ENCODE results near the gene PPP4R1. TPM values are rescaled to one million over a fixed set of nuclear protein-coding genes. Genes with fewer than 3 reads are reported as not detected.

PPP4R1 gene
- total RNA-seq, 1 experiment from 2014 or later = 66.7 TPM

DNA sequence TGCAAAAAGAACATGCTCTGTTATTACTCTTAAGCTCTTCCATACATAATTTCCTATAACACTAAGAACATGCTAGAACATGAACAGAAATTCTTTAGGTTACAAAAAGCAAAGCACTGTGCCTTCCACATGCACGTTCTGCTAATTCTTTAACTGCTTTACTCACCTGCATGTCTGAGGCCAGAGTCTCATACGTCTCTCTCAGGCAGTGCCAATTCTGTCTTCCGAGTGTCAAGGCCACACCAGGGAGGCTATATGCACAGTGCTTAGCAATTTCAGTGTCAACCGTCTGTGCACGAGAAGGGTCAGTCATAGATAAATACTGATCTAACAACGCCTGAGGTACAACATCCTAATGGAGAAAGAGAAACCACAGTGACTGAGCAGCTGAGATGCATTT, 55.1 kb downstream of the PPP4R1 start:
- no TSS peak for BruUV-seq (replicated peaks)
- ATAC-seq (no peak), DNase-seq (ENCODE audit: low read depth, low spot score) (no peak)
- Histone ChIP-seq H3K4me3 (replicated peaks in 1 of 2; ENCODE audit: low read depth in 1 of 2, low read length in 2 of 2) (no peak overlapping the region), H3K79me2 (ENCODE audit: insufficient read depth, low read length) (peaks cover 3% of the 10 kb centered on the region; the same call in 1 of the 2 replicates), H3K9me3 (ENCODE audit: control insufficient read depth in 1 of 2, insufficient read depth in 1 of 2, low read depth in 1 of 2, low read length in 2 of 2) (no peaks in the 10 kb centered on the region), H3K9me2 (ENCODE audit: insufficient read depth) (no peaks in the 10 kb centered on the region), H3K4me1 (ENCODE audit: control insufficient read depth in 1 of 2, insufficient read depth in 2 of 2, low read length in 2 of 2) (no peaks in the 10 kb centered on the region; a peak in 1 of 4 replicates), H3K4me2 (ENCODE audit: low read length) (no peak overlapping the region), H3K9ac (ENCODE audit: low read length) (no peak overlapping the region), H4K20me1 (ENCODE audit: insufficient read depth) (no peaks in the 10 kb centered on the region), H3K36me3 (ENCODE audit: control insufficient read depth in 1 of 2, insufficient read depth in 2 of 2, low read length in 2 of 2) (peaks cover 19 to 43% of the 10 kb centered on the region in 2 experiments), H2AFZ (ENCODE audit: low read depth, low read length, poor library complexity, severe bottlenecking) (no peak overlapping the region), H3K27me3 (ENCODE audit: insufficient read depth, low read length) (no peaks in the 10 kb centered on the region), H3K27ac (ENCODE audit: low read depth, low read length) (no peak overlapping the region)
- RAD21 ChIA-PET (ENCODE audit: low non-redundant PET in 1 of 2, low total read pairs in 2 of 2, uncharacterized antibody in 2 of 2, unreplicated experiment in 2 of 2) = no interaction called here
- CTCF ChIA-PET = no interaction called here
- TF ChIP-seq ELF1 (IDR thresholded peaks at IDR 0.05; ENCODE audit: borderline replicate concordance, low read depth) (no peak), FOSL1 (IDR thresholded peaks at IDR 0.05; ENCODE audit: low read depth) (no peak), POLR2A (IDR thresholded peaks at IDR 0.05; ENCODE audit: borderline replicate concordance, extremely low read depth, insufficient read depth, insufficient read length) (no peak), EZH2phosphoT487 (IDR thresholded peaks at IDR 0.05; ENCODE audit: borderline replicate concordance) (no peak), ZFX (IDR thresholded peaks at IDR 0.05) (no peak), CBX3 (IDR thresholded peaks at IDR 0.05; ENCODE audit: low read depth) (no peak), CEBPB (IDR thresholded peaks at IDR 0.05; ENCODE audit: low read depth) (no peak), SRF (IDR thresholded peaks at IDR 0.05; ENCODE audit: low read depth) (no peak), EGR1 (IDR thresholded peaks at IDR 0.05; ENCODE audit: low read depth) (no peak), SIN3A (IDR thresholded peaks at IDR 0.05; ENCODE audit: low read depth) (no peak), RAD21 (IDR thresholded peaks at IDR 0.05; ENCODE audit: low read depth) (no peak), YY1 (IDR thresholded peaks at IDR 0.05; ENCODE audit: extremely low read depth, insufficient replicate concordance, low read depth, low read length) (no peak)
- TF ChIP-seq, protein P1, sequence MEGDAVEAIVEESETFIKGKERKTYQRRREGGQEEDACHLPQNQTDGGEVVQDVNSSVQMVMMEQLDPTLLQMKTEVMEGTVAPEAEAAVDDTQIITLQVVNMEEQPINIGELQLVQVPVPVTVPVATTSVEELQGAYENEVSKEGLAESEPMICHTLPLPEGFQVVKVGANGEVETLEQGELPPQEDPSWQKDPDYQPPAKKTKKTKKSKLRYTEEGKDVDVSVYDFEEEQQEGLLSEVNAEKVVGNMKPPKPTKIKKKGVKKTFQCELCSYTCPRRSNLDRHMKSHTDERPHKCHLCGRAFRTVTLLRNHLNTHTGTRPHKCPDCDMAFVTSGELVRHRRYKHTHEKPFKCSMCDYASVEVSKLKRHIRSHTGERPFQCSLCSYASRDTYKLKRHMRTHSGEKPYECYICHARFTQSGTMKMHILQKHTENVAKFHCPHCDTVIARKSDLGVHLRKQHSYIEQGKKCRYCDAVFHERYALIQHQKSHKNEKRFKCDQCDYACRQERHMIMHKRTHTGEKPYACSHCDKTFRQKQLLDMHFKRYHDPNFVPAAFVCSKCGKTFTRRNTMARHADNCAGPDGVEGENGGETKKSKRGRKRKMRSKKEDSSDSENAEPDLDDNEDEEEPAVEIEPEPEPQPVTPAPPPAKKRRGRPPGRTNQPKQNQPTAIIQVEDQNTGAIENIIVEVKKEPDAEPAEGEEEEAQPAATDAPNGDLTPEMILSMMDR (IDR thresholded peaks at IDR 0.05 in 2 of 3, conservative IDR thresholded peaks at IDR 0.05 in 1 of 3; ENCODE audit: borderline replicate concordance in 1 of 3, insufficient read depth in 1 of 3, low read depth in 2 of 3, low read length in 2 of 3) = no peak
- TF ChIP-seq, protein P2, sequence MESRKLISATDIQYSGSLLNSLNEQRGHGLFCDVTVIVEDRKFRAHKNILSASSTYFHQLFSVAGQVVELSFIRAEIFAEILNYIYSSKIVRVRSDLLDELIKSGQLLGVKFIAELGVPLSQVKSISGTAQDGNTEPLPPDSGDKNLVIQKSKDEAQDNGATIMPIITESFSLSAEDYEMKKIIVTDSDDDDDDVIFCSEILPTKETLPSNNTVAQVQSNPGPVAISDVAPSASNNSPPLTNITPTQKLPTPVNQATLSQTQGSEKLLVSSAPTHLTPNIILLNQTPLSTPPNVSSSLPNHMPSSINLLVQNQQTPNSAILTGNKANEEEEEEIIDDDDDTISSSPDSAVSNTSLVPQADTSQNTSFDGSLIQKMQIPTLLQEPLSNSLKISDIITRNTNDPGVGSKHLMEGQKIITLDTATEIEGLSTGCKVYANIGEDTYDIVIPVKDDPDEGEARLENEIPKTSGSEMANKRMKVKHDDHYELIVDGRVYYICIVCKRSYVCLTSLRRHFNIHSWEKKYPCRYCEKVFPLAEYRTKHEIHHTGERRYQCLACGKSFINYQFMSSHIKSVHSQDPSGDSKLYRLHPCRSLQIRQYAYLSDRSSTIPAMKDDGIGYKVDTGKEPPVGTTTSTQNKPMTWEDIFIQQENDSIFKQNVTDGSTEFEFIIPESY (IDR thresholded peaks at IDR 0.05; ENCODE audit: extremely low read depth, insufficient replicate concordance, low read length) = no peak
- TF ChIP-seq, protein P3, sequence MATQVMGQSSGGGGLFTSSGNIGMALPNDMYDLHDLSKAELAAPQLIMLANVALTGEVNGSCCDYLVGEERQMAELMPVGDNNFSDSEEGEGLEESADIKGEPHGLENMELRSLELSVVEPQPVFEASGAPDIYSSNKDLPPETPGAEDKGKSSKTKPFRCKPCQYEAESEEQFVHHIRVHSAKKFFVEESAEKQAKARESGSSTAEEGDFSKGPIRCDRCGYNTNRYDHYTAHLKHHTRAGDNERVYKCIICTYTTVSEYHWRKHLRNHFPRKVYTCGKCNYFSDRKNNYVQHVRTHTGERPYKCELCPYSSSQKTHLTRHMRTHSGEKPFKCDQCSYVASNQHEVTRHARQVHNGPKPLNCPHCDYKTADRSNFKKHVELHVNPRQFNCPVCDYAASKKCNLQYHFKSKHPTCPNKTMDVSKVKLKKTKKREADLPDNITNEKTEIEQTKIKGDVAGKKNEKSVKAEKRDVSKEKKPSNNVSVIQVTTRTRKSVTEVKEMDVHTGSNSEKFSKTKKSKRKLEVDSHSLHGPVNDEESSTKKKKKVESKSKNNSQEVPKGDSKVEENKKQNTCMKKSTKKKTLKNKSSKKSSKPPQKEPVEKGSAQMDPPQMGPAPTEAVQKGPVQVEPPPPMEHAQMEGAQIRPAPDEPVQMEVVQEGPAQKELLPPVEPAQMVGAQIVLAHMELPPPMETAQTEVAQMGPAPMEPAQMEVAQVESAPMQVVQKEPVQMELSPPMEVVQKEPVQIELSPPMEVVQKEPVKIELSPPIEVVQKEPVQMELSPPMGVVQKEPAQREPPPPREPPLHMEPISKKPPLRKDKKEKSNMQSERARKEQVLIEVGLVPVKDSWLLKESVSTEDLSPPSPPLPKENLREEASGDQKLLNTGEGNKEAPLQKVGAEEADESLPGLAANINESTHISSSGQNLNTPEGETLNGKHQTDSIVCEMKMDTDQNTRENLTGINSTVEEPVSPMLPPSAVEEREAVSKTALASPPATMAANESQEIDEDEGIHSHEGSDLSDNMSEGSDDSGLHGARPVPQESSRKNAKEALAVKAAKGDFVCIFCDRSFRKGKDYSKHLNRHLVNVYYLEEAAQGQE (IDR thresholded peaks at IDR 0.05; ENCODE audit: low read depth) = no peak
- TF ChIP-seq, protein P4, sequence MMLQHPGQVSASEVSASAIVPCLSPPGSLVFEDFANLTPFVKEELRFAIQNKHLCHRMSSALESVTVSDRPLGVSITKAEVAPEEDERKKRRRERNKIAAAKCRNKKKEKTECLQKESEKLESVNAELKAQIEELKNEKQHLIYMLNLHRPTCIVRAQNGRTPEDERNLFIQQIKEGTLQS (IDR thresholded peaks at IDR 0.05) = no peak
- intact Hi-C loops (cut with micrococcal nuclease) = no loop called here
- POLR2A ChIA-PET = no interaction called here

Data from HCT116 (cell line).